NOMO-1 (cell line): ENCODE measurements around the gene PAPSS1.
"Not testable (repeated sequence)": the region's sequence is repeated elsewhere in the genome, so short reads cannot be mapped to it uniquely, and the experiment has no call there.

ENCODE experiments used
- DNase-seq, 2 experiments: peaks; one replicate each; lab custom pipeline; 2025; ENCODE audit not compliant: unreplicated experiment in 2 of 2; lab: John Stamatoyannopoulos, UW

The PAPSS1 gene

GRCh38 chr4:107726131-107726925 is 6.3 kb upstream of the PAPSS1 start:
- DNase-seq = not testable (repeated sequence)

GRCh38 chr4:107725281-107725859 is 5.3 kb upstream of the PAPSS1 start:
- DNase-seq = no peak

GRCh38 chr4:107723331-107723730 is 3.3 kb upstream of the PAPSS1 start:
- DNase-seq = not testable (repeated sequence)

- DNase-seq = peak in 1 of 2 experiments; percentile 5
Measured at GRCh38 chr4:107721436-107722100, 1.5 kb upstream of the PAPSS1 start.

- DNase-seq = peak; percentile 22 to 74
Measured at GRCh38 chr4:107719207-107719921, 670 bp downstream of the PAPSS1 start.

GRCh38 chr4:107718351-107718965 is 1.6 kb downstream of the PAPSS1 start:
- peak; percentile 70 to 77 for DNase-seq

GRCh38 chr4:107714256-107714655 is 5.8 kb downstream of the PAPSS1 start:
- no peak for DNase-seq

GRCh38 chr4:107712236-107712635 is 7.8 kb downstream of the PAPSS1 start:
- no peak for DNase-seq

- no peak for DNase-seq
Measured at GRCh38 chr4:107711831-107712230, 8.2 kb downstream of the PAPSS1 start.

- DNase-seq = no peak
Measured at GRCh38 chr4:107710493-107711459, 9.3 kb downstream of the PAPSS1 start.

GRCh38 chr4:107709916-107710315 is 10.1 kb downstream of the PAPSS1 start:
- peak; percentile 95 to 97 for DNase-seq

- DNase-seq = no peak
Measured at GRCh38 chr4:107708225-107708624, 11.8 kb downstream of the PAPSS1 start.

GRCh38 chr4:107705742-107706556 is 14.1 kb downstream of the PAPSS1 start:
- no peak for DNase-seq

GRCh38 chr4:107701565-107701964 is 18.5 kb downstream of the PAPSS1 start:
- no peak for DNase-seq

GRCh38 chr4:107699466-107700206 is 20.4 kb downstream of the PAPSS1 start:
- DNase-seq = no peak

- DNase-seq = not testable (repeated sequence)
Measured at GRCh38 chr4:107696187-107696586, 23.8 kb downstream of the PAPSS1 start.

GRCh38 chr4:107693132-107693531 is 26.9 kb downstream of the PAPSS1 start:
- DNase-seq = peak; percentile 0 to 68

- no peak for DNase-seq
Measured at GRCh38 chr4:107692202-107692601, 27.8 kb downstream of the PAPSS1 start.
